Kidney (tissue), 14 donors: Measurements from ENCODE around the gene GPR18. TPM values are rescaled to one million over a fixed set of nuclear protein-coding genes. Genes with fewer than 3 reads are reported as not detected.

Source experiments
- DNase-seq, 5 donors: peaks; one replicate each; pipeline ENCODE4 v3.0.0-alpha.2; 2013 to 2020
- FAIRE-seq: peaks from 2 replicates; lab custom pipeline; 2012; peaks lifted over from hg19 to GRCh38; lab: Jason Lieb, UNC
- H3K27ac ChIP-seq, 2 donors: one replicate each; pipeline ENCODE4 v1.7.0; 2013; ENCODE audit warnings: low read depth in 2 of 2, low read length in 2 of 2, inconsistent platforms in 1 of 2
- H3K27me3 ChIP-seq: one replicate; pipeline ENCODE4 v1.7.1; 2013; ENCODE audit warnings: low read length, inconsistent platforms; ENCODE audit not compliant: control insufficient read depth, insufficient read depth
- H3K36me3 ChIP-seq, 3 donors: one replicate each; pipeline versions ENCODE4 v1.7.0 to v1.7.1; 2013; ENCODE audit warnings: low read length in 3 of 3, control low read depth in 1 of 3, inconsistent platforms in 1 of 3; ENCODE audit not compliant: insufficient read depth in 3 of 3, control insufficient read depth in 2 of 3
- H3K4me1 ChIP-seq, 3 donors: one replicate each; pipeline versions ENCODE4 v1.7.0 to v1.7.1; 2013; ENCODE audit warnings: low read length in 3 of 3, inconsistent platforms in 1 of 3, low read depth in 1 of 3; ENCODE audit not compliant: control insufficient read depth in 2 of 3, insufficient read depth in 2 of 3
- H3K4me3 ChIP-seq, 3 donors: one replicate each; pipeline versions ENCODE4 v1.7.0 to v1.8.1; 2013; ENCODE audit warnings: low read length in 3 of 3, control low read depth in 1 of 3, inconsistent platforms in 1 of 3
- H3K9ac ChIP-seq, 3 donors: one replicate each; pipeline versions ENCODE4 v1.7.0 to v1.7.1; 2013; ENCODE audit warnings: low read length in 3 of 3, control low read depth in 1 of 3, inconsistent platforms in 1 of 3
- H3K9me3 ChIP-seq, 3 donors: one replicate each; pipeline versions ENCODE4 v1.7.0 to v1.7.1; 2013; ENCODE audit warnings: low read length in 3 of 3, control low read depth in 1 of 3, inconsistent platforms in 1 of 3; ENCODE audit not compliant: control insufficient read depth in 2 of 3, insufficient read depth in 1 of 3
- CTCF ChIP-seq: IDR thresholded peaks from 3 replicates; pipeline ENCODE4 v1.5.1; 2012; ENCODE audit warnings: mild to moderate bottlenecking, moderate library complexity, borderline replicate concordance; ENCODE audit not compliant: insufficient read depth; ENCODE audit errors: extremely low read depth
- intact Hi-C: fragments of 100-400 bp; cut with DNase I; formaldehyde crosslinking; loops from one replicate; pipeline ENCODE4 v1.11.1; 2022
- polyA plus RNA-seq: library from polyadenylated mRNA; stranded (reverse); fragments of 350-450 nt; fragmentation: Illumina TruSeq; extraction: RNeasy Lipid Tissue Mini Kit (QIAGEN cat#74804); gene quantifications from one replicate; pipeline ENCODE4 v1.2.3, GENCODE V29; 2014; ENCODE audit warnings: low read depth, low replicate concordance; ENCODE audit not compliant: insufficient read depth
- total RNA-seq: library from RNA; stranded (reverse); fragmentation: NEBNext Ultra II Directional; extraction: Animal tissue kit (Norgen Biotek cat#: 25700); gene quantifications from one replicate; pipeline ENCODE4 v1.2.1, GENCODE V29; 2021
- donor health status: control.
- donor health status: control.
- donor health status: control.
- donor health status: control.
- donor health status: control.
- donor health status: DM: yes; HTN: yes; CAD: no.
- donor health status: Normal renal cell carcinoma (clear cell type).

Gene GPR18
- total and polyA plus RNA-seq, 2 donors from 2014 or later: 0.88 TPM; not detected in 1

GRCh38 chr13:99265821-99266426, 7.7 kb upstream of the GPR18 start:
- TF ChIP-seq CTCF: peak; percentile 68
- Histone ChIP-seq H3K9me3 (no peaks in the 10 kb centered on the region), H3K9ac (no peak overlapping the region), H3K27ac (no peak overlapping the region), H3K27me3 (no peaks in the 10 kb centered on the region), H3K36me3 (no peaks in the 10 kb centered on the region), H3K4me1 (peaks cover 0 to 2% (median 0%) of the 10 kb centered on the region in 3 donors), H3K4me3 (no peak overlapping the region)
- DNase-seq: peak in 2 of 5 donors; percentile 58 to 74
- peak; percentile 94 for FAIRE-seq
- intact Hi-C loops: loop anchor here (5.0 to 10.0 kb wide), 2 partner anchors 91 to 171 kb away; no protein-coding TSS in a partner anchor

GRCh38 chr13:99265162-99265800, 7.1 kb upstream of the GPR18 start:
- no peak overlapping the region for H3K27ac ChIP-seq
- no peaks in the 10 kb centered on the region for H3K4me1 ChIP-seq
- no peaks in the 10 kb centered on the region for H3K9me3 ChIP-seq
- FAIRE-seq (no peak), DNase-seq (no peak)
- TF ChIP-seq CTCF: no peak
- H3K9ac ChIP-seq: no peak overlapping the region
- H3K4me3 ChIP-seq: no peak overlapping the region
- H3K36me3 ChIP-seq: no peaks in the 10 kb centered on the region
- intact Hi-C loops: loop anchor here (5.0 to 10.0 kb wide), 2 partner anchors 90 to 172 kb away; no protein-coding TSS in a partner anchor
- no peaks in the 10 kb centered on the region for H3K27me3 ChIP-seq

- H3K9ac ChIP-seq: no peak overlapping the region
- no peak for TF ChIP-seq CTCF
- intact Hi-C loops: loop anchor here (10.0 kb wide), 1 partner anchor 89 kb away; no protein-coding TSS in a partner anchor
- H3K4me1 ChIP-seq: no peaks in the 10 kb centered on the region
- H3K36me3 ChIP-seq: no peaks in the 10 kb centered on the region
- no peaks in the 10 kb centered on the region for H3K27me3 ChIP-seq
- no peak overlapping the region for H3K4me3 ChIP-seq
- no peak for DNase-seq
- no peak overlapping the region for H3K27ac ChIP-seq
- FAIRE-seq: no peak
- no peaks in the 10 kb centered on the region for H3K9me3 ChIP-seq
Observed at GRCh38 chr13:99264051-99264450, 5.9 kb upstream of the GPR18 start.
